CD4-positive, alpha-beta T cell treated with Interleukin-12 subunit alpha and Interleukin-12 subunit beta, for 1 hour (primary cell): ENCODE results near the gene SLC25A25.
"Not testable (repeated sequence)": the region's sequence is repeated elsewhere in the genome, so short reads cannot be mapped to it uniquely, and the experiment has no call there.

Source experiments
- DNase-seq: peaks from one replicate; pipeline ENCODE4 v3.0.0-alpha.2; 2020

The SLC25A25 gene

DNA sequence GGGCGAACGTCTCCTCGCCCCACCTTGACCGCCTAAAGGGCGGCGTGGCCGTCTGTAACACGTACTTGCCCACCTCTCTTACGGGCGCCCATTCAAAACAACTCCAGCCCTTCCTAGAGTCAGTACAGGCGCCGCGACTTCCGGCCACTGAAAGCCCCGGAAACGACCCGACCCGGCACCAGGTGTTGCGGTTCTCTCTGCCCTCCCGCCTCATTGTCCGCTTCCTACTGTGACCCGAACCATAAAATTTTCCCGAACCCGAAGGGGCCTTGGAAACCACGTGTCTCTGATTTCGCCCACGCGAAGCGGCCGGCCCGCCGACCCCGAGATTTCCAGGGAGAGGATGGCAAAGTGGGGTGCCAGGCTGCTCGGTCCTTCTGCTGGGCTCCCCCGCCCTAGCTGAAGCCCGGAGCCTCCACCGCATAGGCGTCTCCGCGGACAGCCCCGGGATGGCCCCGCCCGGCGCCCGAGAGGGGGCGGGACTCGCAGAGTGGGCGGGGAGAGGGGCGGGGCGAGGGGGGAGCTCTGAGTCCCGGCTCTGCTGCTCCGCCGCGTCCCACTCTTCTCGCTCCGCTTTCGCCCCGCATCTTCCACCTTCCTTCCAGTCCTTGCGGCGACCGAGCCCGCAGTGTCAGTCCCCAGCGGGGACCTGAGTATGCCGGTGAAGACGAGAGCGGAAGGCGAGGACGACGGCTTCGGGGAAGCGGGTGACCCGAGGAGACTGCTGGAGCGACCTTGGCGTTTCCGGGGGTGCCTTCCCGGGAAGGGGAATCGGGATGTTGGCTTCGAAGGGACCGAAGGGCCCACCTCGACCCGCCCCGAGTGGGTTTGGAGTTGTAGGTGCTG is 60.2 kb downstream of the SLC25A25 start:
- peak; percentile 91 for DNase-seq

GRCh38 chr9:128128836-128129590 is 61.0 kb downstream of the SLC25A25 start:
- no peak for DNase-seq

DNA sequence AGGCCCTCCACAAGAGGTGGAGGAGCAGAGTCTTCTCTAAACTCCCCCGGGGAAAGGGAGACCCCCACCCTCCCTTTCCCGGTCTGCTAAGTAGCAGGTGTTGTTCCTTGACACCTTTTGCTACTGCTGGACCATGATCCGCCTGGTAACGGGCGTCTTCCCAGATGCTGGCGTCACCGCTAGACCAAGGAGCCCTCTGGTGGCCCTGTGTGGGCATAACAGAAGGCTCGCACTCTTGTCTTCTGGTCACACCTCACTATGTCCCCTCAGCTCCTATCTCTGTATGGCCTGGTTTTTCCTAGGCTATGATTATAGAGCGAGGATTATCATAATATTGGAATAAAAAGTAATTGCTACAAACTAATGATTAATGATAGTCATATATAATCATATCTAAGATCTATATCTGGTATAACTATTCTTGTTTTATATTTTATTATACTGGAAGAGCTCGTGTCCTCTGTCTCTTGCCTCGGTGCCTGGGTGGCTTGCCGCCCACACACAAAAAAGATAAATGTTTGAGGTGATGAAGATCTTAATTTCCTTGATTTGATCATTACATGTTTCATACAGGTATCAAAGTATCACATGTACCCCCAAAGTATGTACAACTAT is 62.1 kb downstream of the SLC25A25 start:
- peak; percentile 65 for DNase-seq

GRCh38 chr9:128130651-128131050 is 62.6 kb downstream of the SLC25A25 start:
- not testable (repeated sequence) for DNase-seq

DNA sequence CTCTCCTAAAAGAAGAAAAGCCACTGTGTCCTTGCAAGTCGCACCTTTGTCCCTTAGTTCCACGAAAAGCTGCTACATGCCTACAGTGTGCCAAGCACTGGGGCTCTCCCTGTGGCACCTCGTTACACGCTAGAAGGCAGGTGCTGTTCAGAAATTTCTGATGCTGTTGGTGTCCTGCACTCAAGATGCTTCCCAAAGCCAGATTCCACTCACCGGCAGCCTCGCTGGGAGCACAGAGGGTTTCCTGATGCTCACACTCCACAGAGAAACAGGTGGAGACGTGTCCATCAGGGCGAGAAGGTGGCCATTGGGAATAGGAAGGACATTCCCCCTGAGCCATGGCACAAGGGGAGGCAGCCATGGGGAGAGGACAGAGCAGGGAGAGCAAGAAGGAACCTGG is 63.3 kb downstream of the SLC25A25 start:
- DNase-seq = not testable (repeated sequence)

DNA sequence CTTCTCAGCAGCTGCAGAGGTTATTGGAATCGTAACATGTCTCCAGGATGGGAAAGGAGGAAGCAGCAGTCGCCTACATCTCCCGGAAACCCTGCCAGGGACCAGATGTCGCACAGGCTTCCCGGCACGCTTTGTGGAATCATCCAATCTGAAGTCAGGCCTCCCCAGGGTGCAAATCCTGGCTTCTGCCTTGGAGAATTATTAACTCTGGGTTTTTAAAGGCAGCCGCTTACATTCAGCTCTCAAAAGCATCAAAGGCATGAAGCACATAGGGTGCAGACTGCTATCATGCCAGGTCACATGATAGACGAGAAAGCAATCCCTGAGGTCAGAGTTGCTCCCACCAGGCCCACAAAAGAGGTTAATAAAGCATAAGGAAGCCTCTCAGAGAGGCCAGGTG is 64.1 kb downstream of the SLC25A25 start:
- DNase-seq = not testable (repeated sequence)

DNA sequence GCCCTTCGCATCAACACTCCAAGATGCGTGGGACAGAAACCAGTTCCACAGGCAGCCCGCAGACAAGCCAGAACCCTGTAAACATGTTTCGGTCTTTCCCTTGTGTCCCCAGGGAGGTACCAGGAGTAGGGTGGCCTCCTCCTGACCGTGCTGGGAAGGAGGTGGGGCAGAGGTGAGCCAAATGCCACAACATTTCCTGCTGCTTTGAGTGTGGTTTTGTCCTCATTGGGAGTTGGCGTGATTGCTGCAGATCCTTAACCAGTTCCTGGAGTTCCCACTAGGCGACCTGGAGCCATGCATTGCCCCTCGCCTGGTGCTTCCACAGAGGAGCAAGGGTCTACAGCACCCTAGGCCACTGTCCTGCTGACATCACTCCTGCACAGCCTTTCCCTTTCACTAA is 67.5 kb downstream of the SLC25A25 start:
- DNase-seq = not testable (repeated sequence)

DNA sequence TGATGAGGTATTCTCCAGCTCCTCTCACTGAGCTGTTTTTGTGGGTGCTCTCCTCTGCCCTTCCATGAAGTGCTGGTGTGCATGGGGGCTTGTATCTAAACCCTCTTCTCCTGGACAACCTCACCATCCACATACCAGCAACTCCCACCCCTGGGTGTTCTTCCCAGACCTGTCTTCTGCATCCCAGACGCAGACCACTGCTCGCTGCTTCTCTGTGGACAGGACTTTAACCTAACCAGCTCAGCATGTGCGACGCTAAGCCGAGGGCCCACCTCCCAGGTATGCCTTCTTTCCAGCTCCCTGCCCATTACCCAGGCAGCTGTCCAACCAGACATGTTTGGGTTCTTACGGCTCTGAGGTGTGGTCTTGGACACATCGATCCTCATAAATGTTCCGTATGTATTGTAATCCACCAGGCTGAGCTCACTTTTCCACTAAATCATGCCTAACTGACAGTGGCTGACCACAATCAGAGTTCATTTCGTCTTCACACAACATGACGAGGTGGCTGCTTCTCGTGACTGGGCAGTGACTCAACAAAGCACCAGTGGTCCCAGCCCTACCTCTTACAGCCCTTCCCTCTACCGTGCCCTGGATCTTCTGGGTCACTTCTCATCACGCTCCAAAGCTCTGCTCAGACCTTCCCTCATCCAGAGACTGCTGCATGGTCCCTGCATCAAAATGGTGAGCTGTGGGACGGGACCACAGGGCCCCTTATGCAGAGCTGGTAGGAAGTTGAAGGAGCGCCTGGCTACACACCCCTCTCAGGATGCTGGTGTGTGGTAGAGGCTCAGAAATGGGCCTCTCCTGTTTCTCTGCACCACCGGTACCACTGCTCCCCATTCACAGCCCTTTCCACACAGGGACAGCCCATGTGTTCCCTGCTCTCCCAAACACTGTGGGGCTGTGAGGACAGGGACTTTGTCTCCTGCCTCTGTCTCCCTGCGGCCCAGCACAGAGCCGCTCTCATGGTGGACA is 69.1 kb downstream of the SLC25A25 start:
- no peak for DNase-seq

GRCh38 chr9:128138001-128138400 is 70.0 kb downstream of the SLC25A25 start:
- no peak for DNase-seq

DNA sequence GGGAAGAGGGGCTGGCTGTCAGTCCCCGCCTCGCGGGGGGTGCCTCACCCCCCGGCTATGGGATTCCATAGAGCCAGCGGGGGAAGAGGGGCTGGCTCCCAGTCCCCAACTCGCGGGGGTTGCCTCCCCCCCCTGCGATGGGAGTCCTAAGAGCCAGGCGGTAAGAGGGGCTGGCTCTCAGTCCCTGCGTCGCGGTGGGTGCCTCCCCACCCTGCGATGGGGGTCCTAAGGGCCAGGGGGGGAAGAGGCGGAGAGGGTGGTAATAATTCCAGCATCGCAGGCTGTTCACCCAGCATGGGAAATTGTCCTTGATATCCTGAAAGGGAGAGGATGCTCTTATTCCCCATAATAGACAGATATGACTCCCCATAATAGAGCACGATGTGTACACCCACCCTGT is 71.6 kb downstream of the SLC25A25 start:
- no peak for DNase-seq

- DNase-seq = no peak
Observed at GRCh38 chr9:128141604-128142003, 73.6 kb downstream of the SLC25A25 start.

GRCh38 chr9:128142061-128142460 is 74.0 kb downstream of the SLC25A25 start:
- DNase-seq = no peak

GRCh38 chr9:128142596-128142995 is 74.6 kb downstream of the SLC25A25 start:
- DNase-seq = no peak

GRCh38 chr9:128143525-128144238 is 75.7 kb downstream of the SLC25A25 start:
- DNase-seq = no peak

DNA sequence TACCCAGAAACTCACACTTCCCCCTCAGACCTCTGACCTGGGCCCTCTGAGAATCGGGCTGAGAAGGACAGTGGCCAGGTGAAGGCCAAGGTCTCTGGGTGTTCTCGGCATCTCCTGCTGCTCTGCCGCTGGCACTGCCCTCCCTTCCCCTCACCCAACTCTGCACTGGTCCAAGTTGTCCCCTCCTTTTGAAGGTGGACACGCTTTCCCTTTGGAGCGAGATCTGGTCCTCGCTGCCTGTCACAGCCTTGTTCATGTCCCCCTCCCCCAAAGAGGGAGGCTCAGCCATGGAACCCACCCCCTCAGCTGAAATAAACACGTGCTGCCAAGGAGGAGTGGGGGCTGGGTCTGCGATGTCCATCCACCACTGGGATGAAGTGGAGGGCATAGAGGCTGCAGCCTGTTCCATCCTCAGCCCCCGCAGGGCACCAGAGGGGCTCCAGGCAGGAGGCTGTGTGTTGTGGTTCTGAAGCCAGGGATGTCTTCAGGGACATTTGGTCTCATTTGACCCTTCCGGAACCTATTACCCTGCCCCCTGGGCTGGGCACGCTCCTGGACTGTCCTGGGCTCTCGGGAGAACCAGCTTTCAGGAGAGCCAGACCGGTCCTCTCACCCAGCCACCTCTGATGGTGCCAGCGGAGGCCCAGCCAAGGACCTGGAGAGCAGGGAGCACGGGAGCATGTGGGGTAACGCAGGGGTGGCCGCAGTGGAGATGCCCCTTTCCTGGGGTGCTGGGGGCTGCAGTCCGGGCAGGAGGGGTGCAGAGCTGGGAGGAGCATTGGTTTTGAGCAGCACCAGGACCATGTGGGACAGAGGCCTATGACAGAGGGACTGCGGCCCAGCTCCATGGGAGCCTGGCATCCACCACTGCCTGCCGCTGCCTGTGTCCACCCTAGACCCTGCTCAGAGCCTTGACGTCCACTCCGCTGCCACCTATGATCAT is 76.5 kb downstream of the SLC25A25 start:
- no peak for DNase-seq

GRCh38 chr9:128145536-128145935 is 77.5 kb downstream of the SLC25A25 start:
- no peak for DNase-seq

- DNase-seq = no peak
Observed at GRCh38 chr9:128145951-128146351, 77.9 kb downstream of the SLC25A25 start.

- no peak for DNase-seq
Observed at GRCh38 chr9:128146591-128147120, 78.6 kb downstream of the SLC25A25 start.

- DNase-seq = no peak
Observed at GRCh38 chr9:128148509-128149000, 80.5 kb downstream of the SLC25A25 start.
